Stimulated activated CD4-positive, alpha-beta T cell treated with anti-CD3 and anti-CD28 coated beads, Interleukin-15, amount 100 ng/mL, for 48 hours (primary cell): Measurements from ENCODE around the gene SRGN.
A peak's percentile ranks its signal among the peaks of the same experiment; 100 is the strongest.
"Not testable (repeated sequence)": the region's sequence is repeated elsewhere in the genome, so short reads cannot be mapped to it uniquely, and the experiment has no call there.

Source experiments
- DNase-seq, 2 donors: peaks; one replicate each; pipeline ENCODE4 v3.0.0-alpha.2; 2020; ENCODE audit warnings: low read depth in 2 of 2

Gene SRGN, protein sequence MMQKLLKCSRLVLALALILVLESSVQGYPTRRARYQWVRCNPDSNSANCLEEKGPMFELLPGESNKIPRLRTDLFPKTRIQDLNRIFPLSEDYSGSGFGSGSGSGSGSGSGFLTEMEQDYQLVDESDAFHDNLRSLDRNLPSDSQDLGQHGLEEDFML

DNA sequence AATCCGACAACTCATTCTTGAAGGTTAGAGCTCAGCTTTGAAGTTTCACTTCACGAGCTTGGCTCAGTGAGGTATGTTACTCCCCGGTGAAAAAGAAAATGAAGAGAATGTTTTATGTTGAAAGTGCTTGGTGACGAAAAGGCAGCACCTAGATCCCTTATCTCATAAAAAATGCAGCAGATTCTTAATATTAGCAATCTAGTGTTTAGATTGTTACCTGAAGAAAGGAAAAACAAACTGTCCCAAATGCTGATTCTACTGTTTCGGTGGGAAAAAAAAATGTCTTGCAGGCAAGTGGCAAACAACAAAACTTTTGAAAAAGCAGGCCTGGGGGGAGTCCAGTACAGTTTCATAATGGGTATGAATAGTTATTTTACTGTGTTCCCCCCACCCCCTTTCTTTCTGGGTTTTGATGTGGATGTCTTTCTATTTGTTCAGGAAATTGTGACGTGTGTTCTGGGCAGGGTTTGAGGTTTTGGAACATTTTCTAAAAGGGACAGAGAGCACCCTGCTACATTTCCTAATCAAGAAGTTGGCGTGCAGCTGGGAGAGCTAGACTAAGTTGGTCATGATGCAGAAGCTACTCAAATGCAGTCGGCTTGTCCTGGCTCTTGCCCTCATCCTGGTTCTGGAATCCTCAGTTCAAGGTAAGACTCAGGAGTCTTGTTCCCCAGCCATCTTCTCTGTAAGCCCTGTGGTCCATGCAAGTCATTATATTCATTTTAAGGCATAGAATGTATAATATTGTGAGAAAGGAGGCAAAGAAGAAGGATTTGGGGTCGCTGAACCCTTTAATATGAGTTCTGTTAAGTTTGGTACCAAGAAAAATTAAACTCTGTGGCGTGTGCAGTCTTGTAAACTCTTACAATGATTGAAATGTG, at the start of gene SRGN:
Gene SRGN (plus strand): TSS at position 514 of the 881 bp plus-strand sequence. CDS start 55 bp downstream, at position 569.
- DNase-seq = peak; percentile 65 to 72

DNA sequence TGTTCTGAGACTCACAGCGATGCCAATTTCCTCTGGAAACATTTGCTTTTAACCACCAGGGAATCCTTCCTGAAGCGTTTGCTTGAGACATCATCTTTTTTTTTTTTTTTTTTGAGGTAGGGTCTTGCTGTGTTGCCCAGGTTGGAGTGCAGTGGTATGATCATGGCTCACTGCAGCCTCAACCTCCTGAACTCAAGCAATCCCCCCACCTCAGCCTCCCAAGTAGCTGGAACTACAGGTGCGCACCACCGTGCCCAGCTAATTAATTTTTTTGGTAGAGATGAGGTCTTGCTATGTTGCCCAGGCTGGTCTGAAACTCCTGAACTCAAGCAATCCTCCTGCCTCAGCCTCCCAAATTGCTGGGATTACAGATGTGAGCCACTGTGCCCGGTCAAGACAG, 47.0 kb upstream of the SRGN start:
- DNase-seq = not testable (repeated sequence)

DNA sequence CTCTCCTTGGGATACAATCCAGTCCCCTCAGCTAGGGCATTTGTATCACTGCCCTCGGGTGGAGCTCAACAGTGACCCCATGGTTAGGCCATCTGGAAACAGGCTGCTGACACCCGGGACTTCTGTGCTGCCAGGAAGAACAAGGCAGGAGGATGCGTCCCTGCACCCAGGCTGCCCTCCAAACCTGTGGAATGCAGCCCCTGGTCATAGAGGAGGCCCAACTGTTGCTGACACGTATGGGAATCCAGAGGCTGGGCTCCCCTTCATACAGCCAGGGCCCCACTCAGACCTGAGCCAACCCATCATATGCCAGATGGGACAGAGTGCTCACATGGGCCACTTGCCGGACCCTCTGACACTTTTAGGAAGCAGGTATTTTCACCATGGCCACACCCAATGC, 45.5 kb upstream of the SRGN start:
- no peak for DNase-seq

DNA sequence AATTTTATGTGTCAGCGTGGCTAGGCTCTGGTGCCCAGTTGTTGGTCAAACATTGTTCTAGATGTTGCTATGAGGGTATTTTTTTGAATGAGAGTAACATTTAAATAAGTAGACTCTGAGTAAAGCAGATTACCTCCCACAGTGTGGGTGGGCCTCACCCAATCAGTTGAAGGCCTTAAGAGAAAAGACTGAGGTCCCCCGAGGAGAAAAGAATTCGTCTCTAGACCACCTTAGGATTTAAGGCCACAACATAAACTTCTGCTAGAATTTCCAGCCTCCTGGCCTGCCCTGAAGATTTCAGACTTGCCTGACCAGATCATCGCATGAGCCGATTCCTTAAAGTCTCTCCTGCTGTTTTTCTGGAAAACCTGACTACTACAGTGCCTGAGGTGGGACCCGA, 45.1 kb upstream of the SRGN start:
- no peak for DNase-seq

DNA sequence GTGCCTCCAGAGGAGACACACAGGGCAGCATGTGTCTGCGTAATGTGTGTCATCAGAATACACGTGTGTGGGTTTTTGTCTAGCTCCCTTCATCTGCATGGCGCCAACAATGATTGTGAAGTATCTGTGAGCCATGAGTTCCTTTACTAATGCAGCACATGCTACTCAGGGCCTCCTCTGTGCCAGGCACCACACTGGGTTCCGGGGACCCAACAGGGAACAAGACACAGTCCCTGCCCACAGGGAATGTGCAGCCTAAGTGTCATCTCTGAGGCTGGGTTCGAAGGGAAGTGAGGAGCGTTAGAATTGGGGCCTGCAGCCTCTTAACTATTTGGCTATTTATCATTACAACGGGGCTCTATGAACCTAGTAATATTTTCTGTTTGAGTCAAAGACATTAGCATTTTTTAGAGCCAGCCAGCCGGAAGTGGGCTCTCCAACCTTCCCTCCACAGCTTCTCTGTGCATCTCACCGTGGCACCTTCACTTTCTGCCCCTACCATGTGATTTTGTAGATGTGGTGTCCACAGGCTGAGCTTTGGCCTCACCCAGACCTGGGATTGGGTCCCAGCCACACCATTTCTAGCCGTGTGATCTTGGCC, 43.9 kb upstream of the SRGN start:
- no peak for DNase-seq

DNA sequence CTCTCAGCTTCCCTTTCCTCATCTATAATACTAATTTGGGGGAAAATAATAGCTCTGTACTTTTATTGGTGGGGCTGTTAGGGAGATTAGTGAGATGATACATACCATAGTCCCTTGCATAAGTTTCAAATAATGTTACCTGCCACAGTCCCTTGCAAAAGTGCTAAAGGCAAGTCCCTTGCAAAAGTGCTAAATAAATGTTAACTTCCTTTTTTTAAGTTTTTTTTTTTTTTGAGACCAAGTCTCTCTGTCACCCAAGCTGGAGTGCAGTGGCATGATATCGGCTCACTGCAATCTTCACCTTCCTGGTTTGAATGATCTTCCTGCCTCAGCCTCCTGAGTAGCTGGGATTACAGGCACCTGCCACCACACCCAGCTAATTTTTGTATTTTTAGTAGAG, 43.4 kb upstream of the SRGN start:
- DNase-seq = no peak

DNA sequence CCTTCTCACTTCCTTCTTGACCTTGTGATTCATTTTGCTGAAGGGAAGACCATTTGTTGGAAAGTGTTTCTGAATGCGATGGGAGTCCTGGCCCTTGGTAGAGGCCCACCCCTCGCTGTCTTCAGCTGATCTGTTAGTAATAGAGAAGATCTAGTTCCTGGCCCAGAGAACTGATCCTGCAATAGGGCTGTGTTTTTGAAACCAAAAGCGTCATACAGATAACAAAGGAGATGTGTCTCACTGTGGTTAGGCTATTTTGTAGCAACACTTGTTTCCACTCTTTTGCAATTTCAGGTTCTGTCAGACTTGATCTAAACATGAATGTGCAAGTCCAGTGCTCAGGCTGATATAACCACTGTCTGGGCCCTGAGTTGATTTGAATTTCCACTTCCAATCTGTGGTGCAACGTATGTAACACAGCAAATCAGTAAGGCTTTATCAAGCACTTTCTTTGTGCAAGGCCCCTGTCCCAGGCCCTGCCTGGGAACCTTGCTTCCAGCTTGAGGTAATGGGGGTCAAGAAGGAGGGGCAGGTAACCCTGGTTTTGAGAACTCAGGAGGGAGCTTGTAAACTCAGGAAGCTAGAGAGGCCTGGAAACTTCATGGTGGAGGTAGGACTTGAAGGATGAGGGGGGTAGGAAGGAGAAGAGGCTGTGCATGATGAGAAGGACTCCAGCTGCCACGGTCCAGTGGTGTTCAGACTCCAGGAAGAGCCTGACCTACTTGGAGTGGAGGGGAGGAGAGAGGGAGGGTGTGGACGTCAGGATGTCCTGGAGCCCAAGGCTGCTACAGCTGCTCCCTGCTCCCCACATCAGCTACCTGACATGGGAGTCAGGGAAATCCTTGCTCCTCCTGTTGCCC, 42.2 kb upstream of the SRGN start:
- DNase-seq = peak in 1 of 2 donors; percentile 31

DNA sequence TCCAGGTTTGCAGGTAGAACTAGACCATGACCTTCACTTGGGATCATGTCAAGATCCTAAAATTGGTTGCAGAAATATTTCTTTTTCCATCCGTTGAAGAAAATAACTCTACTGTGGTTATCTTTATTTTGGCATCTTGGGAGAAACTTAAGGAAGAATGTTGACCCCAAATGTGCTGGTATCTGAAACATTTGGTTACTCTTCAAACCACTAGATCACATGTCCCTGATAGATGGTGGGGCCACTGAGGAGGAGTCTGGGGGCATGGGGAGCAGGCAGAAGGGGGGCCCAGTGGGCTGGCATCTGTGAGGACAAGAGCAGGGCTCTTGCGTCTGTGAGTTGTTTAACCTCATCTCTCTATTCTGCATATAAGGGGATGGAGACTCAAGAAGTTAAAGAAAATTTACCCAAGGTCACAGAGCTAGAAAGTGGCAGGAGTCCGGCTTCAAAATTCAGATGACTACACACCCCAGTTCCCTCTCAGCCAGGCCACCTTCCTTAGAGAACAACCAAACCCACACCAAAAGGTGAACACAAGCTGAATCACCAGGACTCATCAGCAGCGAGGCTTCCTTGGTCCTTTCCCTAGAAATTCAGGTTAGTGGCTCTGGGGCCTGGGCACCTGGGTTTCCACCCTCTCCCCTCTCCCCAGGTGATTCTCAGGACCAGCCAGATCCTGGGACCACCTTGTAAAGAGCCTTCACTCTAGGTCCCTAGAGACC, 40.6 kb upstream of the SRGN start:
- no peak for DNase-seq

DNA sequence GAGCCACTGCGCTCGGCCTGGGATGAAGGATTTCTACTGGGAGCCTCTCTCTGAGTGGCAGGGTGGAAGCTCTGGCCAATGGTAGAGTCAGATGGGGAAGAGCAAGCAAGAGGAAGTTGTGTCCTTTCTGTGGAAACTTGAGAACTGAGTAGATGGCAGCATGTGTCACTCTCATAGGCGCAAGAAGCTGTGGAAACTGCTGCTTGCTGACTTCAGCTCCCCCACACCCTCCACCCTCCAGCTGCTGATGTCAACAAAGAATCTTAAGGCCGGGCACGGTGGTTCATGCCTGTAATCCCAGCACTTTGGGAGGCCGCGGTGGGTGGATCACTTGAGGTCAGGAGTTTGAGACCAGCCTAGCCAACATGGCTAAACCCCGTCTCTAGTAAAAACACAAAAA, 39.8 kb upstream of the SRGN start:
- DNase-seq = peak; percentile 40 to 44

DNA sequence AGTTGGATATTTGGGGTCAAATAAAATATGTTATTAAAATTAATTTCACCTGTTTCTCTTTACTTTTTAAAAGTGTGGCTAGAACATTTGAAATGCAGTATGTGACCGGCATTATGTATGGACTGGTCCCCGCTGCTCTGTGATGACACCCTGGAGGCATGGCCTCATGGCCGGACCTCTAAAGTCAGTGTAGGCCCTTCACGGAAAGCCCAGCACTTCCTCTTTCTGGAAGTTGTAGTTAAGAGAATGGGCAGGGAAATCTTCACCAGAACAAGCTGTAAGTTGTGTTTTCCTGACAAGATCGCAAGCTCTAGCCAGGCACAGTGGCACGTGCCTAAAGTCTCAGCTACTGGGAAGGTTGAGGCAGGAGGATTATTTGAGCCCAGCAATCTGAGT, 38.3 kb upstream of the SRGN start:
- no peak for DNase-seq

DNA sequence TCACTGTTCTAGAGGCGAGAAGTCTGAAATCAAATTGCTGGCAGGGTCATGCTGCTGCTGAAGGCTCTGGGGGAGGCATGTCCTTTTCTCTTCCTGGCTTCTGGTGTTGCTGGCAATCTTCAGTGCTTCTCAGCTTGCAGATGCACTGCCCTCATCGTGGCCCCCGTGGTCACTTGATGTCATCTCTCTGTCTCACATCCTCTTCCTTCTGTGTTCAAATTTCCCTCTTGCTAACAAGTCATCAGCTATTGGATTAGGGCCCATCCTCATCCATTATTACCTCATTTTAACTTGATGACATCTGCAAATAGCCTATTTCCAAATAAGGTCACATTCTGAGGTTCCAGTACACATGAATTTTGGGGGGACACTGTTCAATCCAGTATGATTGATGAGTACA, 36.6 kb upstream of the SRGN start:
- peak in 1 of 2 donors; percentile 36 for DNase-seq

DNA sequence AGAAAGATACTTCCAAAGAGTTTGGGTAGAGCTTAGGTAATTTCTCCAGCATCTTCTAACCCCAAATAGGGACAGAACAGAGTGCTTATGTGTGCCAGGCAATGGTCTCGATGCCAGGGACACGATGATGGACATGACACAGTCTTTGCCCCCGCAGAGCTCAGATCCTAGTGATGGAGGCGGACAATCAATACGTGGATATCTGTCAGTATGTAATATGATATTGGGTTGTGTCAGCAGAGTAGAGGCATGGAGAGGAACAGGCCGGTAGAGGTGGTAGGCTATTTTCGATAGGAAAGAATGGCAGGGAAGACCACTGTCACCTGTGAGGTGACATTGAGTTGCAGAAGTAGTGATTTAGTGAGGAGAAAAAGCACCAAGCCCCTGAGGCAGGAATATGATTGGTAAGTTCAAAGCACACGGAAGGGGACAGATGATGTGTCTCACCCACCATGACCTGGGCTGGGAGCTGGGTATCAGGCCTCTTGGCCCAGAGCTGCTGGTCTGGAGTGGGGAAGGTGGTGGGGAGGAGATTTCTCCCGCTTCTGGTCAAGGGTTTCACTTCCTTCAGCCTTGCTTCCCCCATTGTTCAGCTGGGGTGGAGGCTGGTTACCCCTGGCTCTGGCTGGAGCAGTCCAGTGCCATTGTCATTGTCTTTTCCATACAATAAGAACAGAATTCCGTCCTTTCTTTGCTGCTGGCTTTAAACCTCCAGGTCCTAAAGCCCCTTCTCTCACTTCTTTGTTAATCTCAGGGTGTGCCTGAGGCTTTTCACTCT, 36.0 kb upstream of the SRGN start:
- DNase-seq = no peak

DNA sequence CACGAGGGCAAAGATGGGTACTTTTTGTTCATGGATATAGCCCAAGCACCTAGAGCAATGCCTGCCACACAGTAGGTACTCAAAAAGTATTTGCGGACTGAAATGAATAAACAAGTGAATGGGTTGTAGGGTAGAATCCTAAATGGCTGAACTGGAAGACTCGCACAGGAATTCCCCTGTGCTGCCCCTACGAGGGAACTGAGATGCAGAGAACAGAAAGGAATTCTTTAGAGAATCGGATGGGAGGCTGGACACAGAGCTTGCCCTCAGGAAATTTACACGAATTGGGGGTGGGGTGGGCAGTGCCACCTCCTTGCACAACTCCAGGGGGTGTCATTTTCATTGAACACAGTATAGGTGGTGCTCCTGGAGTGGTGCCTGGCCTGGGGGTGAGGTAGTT, 35.2 kb upstream of the SRGN start:
- DNase-seq = no peak

DNA sequence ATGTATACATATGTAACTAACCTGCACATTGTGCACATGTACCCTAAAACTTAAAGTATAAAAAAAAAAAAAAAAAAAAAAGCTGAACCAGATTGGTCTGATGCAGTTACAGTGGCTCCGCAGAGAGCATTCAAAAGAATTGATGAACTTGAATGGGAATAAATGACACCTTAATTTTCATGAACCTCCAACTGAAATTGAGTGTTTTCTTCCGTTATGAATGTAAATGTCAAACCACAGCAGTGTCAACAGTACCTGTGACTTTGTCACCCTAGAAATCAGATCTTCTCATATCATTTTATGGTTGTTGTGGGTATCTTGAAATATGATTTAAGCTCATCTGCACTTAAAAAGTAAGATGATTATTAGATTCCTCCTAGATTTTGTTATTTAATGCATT, 32.7 kb upstream of the SRGN start:
- no peak for DNase-seq

DNA sequence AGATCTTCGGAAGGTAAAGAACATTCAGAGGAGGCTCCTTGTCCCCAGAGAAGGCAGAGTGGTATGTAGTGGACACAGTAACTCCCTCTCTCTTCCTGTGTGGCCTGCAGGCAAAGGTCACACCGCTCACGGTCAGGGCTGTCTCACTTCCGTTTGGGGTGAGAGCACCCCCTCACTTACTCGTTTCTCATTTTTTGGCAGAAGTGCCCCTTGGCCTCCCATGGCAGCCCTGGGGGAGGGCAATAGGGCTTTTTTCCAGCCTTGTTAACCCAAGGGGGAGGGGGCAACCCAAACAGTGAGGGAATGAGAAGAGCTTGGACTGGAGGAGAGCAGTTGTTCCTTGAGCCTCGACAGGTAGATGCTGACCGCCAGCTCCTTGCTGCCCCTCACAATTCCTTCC, 31.8 kb upstream of the SRGN start:
- no peak for DNase-seq

DNA sequence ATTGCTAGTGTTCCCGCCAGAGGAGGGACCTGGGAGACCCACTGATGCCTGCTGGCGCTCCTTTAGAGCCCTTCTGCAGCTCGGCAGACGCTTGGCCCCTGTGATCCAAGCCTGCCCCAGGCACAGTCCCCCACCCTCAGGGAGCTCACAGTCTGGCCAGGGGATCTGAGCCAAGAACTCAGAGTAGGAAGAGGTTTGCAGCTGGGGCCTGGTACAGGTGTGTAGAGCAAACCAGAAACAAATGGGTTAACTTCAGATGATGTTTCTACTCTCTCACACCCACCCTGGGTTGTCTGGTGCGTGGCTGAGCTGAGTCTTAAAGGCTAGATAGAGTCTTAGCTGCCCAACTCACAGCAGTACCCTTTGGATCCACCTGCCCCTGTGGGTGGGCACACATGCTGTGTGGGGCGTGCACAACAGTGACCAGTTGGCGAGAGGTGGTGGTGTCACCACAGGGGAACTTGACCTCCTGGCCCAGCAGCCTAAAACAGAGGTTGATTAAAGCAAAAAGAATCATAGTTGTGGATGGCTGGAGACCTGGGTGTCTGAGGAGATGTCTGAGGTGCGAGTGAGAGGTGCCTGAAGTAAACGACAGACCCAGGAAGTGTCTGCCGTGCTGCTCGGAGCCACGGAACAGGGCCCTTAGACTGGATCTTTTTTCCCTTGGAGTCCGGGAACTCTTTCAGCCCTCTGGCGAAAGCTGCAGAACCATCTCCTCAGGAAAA, 31.2 kb upstream of the SRGN start:
- DNase-seq = no peak

DNA sequence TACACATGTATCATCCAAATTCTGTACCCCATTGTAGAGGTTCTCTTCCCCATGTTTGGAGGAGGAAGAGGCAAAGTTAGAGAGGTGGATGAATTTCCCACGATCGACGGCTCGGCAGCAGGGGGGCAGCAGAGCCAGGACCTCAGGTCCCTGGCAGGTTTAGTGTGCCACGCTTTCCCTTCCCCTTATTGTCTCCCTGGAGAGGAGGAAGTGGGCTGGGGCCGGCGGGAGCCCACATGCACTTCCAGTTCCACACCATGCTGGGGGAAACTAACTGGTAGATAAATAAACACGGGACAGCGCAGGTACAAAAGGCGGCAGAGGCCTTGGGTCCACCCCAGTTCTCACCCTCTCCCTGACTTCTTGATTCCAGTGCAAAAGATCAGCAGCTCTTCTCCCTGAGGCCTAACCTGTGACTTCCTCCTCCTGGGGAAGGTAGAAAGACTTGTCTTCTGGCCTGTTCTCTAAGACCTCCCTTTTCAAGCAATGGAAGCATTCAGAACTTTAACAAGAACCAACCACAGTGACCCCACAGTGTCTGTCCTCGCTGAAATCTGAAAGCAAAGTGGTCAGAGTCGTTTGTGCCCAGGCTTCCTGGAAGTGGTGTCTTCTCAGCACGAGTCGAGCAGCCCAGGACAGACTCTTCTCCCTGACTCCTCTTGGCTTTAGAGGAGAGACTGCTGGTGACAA, 30.5 kb upstream of the SRGN start:
- DNase-seq = no peak

DNA sequence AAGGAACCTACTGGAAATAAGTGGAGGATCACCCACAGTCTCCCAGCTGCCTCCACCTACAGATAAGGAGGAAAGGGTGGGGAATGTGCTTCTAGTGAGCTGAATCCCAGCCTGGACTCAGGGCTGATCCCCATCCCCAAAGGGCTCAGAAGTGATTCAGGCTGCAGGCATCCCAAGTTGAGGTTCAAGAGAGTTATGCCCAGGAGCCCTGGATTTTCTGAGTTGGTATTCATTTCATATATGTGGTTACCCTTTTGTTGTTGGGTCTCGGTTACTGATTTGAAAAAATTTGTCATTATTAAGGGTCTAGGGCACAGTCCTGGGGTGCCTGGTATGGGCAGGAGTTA, 30.0 kb upstream of the SRGN start:
- DNase-seq = no peak

DNA sequence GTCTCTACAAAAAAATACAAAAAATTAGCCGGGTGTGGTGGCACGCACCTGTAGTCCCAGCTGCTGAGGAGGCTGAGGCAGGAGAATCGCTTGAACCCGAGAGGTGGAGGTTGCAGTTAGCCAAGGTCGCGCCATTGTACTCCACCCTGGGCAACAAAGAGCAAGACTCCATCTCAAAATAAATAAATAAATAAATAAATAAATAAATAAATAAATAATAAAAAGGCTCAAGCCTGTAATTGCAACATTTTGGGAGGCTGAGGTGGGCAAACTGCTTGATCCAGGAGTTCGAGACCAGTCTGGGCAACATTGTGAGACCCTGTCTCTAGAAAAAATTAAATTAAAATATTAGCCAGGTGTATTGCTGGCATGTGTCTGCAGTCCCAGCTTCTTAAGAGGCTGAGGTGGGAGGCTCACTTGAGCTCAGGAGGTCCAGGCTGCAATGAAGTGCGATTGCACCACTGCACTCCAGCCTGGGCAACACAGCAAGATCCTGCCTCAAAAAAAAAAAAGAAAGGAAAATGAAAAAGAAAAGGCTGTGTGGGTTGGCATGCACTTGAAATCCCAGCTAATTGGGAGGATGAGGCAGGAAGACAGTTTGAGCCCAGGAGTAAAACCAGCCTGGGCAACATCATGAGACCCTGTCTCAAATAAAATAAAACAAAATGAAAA, 27.6 kb upstream of the SRGN start:
- DNase-seq = no peak
